NCI-H345 (cell line): ENCODE measurements around the gene AIRE.
"Not testable (repeated sequence)": the region's sequence is repeated elsewhere in the genome, so short reads cannot be mapped to it uniquely, and the experiment has no call there.

Source experiments
- DNase-seq: peaks from one replicate; lab custom pipeline; 2025; lab: John Stamatoyannopoulos, UW

Gene AIRE

DNA sequence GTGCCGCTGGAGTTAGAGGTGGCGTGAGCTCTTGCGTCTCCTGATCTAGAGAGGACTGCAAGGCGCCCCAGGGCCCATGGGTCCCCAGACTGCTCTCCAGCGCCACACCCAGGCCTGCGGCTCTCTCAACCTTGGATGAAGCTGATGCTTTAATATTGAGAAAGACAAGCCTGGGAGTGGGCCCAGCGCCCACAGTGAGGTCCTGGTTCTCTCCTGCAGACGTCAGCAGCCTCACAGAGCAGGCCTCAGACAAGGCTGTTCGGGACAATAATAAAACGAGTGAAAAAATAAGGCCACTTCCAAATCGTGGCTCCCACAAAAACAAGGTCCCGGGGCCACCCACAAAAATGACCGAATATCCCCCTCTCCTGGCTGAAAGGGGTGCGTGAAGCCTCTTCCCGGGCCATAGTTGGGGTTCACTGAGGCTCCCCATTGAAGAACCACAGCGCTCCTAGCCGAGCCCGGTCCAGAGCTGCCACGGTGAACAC is 18.0 kb upstream of the AIRE start:
- DNase-seq: no peak

DNA sequence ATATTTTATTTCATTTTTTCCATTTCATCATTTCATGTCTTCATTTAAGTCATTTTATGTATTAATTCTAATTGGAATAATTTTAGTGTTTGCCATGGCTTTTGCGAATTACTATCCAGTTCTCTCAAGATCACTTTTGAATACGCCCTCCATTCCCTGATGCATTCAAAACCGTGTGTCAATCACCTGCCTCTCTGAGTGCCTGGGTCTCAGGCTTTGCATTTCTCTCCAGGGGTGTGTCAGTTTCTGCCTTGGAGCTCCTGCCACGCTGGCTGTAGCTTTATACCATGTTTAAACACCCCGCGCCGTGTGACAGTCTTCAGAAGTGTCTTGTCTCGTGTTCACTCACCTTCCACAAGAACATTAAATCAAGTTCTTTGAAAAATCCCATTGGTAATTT is 16.6 kb upstream of the AIRE start:
- DNase-seq: no peak

DNA sequence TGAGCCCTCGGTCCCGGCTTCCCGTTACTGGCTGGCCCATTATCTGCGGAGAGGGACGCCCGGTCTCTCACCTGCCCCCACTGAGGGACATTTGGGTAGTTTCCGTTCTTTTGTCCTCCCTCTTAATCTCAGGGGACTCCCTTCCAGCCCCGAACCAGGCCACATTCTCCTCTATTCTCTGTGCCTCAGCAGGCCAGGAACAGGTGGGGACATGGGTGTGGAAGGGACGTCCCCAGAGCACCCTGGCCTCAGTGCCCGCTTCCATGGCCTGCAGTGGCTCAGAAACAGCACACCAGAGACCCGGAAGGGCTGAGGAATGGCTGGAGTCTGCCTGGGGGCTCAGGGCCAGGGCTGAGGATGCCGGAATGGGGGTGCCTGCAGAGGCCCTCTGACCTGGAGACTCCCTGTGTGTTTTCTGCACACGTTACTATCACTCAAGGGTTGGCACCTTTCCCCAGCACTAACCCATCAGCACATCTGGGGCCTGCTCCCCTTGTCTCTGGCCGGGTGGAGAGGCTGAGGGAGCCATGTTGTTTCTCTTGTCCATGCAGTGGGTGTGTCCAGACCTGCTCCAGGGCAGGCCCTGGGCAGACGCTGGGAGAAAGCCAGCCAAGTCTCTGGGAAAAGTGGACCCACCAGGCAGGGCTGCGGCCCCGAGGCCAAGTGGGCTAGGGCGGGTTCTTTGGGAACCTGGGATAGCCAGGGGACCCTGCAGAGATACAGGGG is 14.0 kb upstream of the AIRE start:
- DNase-seq: no peak

DNA sequence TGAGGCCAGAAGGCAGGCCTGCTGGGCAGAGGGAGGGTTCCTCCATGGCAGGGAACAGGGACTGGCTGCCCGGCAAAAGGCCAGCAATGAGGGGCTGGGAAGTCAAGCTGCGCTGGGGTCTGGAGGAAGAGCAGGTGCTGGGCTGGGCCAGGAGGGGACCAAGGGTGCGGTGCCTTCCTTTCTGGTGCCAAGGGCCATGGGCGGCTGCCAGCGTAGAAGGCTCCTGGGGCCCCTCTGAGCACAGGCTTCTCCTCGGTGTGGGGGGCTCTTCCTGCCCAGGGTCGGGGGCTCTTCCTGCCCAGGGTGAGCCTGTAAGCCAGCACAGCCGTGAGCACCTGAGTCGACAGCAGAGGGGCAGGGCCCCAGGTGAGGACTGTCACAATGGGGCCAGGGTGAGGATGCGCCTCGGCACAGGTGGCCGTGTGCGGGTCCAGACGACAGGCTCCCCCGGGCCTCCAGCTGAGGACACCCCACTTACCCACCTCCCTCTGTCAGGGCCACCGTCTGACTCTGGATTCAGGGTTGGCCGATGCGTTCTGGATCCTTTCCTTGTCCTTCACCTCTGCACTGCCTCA is 13.3 kb upstream of the AIRE start:
- DNase-seq: no peak

DNA sequence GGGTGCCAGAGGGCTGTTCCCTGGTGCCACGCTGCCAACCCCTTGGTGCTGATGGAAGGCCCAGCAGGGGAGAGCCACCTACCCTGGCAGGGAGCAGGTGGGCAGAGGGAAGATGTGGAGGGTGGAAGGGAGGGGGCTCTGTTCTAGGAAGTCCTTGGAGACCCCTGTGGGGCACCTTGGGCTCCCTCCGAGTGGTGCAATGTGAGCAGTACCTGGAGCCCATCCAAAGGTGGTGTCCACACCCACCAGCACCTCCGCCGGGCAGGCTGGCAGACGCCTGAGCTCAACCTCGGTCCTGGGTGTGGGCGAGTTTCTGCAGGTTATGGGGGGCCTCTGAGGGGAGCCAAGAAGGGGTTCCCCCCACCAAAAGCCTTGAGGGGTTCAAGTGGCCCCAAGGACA is 12.6 kb upstream of the AIRE start:
- no peak for DNase-seq

DNA sequence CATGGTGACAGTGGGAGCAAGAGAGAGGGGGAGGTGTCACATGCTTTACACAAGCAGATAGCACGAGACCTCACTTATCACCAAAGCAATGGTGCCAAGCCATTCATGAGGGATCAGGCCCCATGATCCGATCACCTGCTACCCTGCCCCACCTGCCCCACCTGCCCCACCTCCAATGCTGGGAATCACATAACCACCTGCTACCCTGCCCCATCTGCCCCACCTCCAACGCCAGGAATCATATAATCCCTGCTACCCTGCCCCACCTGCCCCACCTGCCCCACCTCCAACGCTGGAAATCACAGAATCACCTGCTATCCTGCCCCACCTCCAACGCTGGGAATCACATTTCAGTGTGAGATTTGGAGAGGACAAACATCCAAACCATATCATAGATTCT is 10.6 kb upstream of the AIRE start:
- no peak for DNase-seq

DNA sequence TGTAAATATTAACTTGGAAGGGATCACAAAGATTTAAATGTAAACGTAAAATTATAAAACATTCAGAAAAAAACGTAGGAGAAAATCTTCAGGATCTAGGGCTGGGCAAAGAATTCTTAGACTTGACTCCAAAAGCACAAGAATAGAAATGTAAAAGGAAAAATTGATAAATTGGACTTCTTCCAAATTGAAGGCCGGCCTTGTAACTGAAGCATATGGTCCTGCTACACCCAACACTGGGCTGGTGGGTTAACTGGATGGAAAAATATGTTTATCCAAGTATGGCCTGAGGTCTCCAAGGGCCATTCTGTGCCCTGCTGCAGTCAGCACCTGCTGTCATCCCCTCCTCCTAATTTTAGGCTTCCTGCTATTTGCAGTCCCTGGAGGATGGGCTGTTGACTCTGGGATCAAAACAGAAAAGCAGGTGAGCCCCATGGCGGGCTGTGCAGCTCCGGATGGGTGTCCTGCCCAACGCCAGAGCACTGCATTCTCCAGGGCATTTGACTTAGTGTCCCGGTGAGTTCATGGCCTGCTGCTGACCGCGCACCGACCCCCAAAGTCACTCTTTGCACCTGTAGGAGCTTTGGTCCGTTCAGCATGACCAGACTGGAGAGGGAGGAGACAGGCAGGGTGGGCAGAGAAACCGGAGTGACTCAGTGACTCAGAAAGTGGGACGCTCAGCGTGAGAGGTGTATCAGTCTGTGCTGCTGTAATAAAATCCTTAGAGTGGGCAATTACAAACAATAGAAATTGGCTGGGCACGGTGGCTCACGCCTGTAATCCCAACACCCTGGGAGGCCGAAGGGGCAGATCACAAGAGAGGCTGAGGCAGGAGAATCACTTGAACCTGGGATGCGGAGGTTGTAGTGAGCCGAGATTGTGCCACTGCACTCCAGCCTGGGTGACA is 6.1 kb upstream of the AIRE start:
- DNase-seq: peak; percentile 54

DNA sequence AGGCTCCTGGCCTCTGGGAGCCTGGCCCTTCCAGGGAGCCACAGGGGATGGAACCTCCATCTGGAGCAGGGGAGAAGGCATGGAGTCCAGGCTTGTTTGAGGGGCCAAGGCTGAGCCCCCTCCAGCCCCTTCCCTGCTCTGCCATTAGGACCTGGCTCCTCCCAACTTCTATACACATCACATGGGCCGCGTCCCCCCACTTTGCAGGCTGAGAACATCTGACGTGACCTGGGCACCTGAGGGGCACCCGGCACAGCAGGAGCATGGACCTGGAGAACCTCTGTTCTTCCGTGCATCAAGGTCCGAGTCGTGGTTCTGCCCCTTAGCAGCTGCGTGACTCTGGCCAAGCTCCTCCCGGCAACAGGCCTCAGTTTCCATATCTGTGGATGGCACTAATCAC is 3.9 kb upstream of the AIRE start:
- no peak for DNase-seq

DNA sequence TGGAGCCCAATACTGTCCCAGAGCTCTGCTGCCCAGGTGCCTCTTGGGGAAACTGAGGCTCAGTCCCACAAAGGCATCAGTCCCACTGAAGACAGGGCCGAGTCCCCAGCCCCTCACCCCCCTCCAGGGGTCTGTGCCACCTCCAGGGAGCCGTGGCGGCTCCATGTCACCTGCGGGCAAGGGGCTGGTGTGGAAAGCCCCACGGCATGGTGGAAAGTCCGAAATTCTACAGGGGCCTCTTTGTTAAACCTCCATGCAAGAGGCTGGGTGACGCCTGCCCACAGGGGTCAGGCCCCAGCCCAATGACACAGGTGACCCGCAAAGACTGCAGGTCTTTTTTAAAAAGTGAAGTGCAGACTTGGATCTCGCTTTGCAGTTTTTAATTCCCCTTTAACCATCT is 3.3 kb upstream of the AIRE start:
- DNase-seq: no peak

DNA sequence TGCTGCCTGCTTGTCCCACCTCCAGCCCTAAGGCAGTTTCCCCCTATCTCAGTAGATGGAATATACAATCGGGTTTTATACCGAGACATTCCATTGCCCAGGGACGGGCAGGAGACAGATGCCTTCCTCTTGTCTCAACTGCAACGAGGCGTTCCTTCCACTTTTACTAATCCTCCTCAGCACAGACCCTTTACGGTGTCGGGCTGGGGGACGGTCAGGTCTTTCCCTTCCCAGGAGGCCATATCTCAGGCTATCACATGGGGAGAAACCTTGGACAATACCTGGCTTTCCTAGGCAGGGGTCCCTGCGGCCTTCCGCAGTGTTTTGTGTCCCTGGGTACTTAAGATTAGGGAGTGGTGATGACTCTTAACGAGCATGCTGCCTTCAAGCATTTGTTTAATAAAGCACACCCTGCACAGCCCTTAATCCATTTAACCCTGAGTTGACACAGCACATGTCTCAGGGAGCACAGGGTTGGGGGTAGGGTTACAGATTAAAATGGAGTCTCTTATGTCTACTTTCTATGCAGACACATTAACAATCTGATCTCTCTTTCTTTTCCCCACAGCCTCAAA is 2.4 kb upstream of the AIRE start:
- DNase-seq: not testable (repeated sequence)

DNA sequence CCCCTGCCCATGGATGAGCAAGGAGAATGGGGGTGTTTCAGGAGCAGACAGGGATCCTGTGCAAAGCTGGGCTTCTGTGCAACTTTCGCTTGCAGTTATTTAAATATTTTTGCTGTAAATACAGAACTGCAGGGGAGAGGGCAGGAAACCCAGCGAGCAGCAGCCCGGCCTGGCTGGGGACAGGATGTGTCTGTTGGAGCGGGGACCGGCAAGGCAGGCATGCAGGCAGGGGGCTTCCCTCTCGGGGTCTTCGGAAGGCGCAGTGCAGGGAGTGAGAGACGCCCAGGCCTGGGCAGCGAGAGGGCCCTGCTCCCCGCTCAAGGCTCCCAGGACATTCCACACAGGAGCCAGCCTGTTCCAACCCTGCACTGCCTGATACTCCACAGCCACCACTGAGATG is 1.7 kb upstream of the AIRE start:
- no peak for DNase-seq

DNA sequence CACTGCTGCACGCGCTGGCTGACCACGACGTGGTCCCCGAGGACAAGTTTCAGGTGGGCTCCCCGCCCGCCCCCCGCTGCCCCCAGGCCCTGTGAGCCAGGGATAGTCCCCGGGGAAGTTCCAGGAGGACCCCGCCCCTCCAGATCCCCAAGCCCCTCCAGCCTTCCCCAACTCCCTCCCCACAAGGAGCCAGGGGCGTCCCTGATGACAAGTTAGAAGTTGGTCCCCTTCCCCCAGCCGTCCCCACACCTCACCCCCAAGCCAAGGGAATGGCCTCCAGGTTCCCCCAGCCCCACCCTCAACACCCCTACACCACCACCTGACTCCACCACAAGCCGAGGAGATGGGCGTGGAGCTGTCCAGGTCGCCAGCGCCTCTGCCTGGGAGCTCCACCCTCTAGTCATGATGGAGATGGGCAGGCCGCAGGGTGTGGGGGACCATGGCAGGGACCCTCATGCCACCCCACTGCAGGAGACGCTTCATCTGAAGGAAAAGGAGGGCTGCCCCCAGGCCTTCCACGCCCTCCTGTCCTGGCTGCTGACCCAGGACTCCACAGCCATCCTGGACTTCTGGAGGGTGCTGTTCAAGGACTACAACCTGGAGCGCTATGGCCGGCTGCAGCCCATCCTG is 525 bp downstream of the AIRE start:
- DNase-seq: no peak

DNA sequence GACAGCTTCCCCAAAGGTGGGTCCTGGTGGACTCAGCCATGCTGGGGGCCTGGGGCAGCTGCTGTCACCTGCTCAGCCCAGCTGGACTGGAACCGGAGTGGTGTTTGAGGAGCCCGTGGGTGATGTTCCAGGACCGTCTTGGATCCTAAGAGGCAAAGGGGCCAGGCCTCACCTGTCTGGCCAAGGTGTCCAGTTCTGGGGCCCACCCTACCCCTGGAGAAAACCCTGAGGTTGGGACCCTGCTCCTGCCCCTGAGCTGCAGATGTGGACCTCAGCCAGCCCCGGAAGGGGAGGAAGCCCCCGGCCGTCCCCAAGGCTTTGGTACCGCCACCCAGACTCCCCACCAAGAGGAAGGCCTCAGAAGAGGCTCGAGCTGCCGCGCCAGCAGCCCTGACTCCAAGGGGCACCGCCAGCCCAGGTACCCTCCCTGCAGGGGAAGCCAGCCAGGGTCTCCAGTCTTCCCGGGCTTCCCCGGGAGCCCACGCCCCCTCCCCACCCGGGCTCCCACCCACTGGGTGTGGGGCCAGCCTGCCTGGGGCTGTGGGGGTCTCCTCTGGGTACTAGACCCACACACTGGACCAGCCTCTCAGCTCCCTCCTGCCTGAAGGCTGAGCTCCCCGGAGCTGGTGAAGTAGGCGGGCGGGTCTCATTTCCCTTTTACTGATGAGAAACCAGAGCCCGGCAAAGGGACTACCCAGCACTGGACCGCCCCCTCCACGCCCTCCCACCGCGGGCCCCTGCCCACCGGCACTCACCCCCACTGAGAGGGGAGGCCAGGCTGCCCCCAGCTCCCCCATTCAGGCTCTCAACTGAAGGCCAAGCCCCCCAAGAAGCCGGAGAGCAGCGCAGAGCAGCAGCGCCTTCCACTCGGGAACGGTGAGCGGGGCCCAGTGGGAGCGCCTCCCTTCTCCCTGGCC is 1.3 kb downstream of the AIRE start:
- DNase-seq: no peak

DNA sequence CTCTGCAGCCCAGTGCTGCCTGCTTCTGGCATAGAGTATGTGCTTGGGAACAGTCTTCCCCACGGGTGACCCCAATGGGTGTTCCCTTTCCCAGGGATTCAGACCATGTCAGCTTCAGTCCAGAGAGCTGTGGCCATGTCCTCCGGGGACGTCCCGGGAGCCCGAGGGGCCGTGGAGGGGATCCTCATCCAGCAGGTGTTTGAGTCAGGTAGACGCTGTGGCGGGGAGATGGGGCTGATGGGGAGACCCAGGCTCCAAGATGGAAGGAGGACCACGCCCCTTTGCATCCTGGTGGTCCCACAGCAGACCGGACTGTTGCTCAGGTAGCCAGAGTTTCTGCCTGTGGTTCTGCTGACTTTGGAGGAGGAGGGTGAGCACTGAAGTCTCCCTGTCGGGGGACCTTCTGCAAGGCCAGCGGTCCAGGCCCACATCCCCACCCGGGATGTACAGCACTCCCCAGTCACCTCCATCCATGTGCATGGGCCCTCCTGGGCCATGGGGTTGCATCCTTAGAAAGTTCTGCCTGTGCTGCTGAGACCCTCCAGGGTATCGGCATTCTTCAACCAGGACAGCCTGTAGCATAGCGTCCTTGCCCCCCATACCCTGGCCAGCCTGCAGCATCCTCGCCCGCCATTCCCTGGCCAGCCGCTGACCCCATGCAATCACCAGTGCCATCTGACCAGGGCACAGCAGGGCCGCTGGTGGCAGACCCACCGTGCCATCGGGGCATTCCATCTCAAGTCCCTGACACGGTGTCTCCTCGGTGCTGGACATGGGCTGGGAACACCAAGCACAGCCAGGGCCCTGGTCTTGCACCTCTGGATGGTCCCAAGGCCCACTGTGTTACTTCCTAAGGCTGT is 2.8 kb downstream of the AIRE start:
- no peak for DNase-seq

DNA sequence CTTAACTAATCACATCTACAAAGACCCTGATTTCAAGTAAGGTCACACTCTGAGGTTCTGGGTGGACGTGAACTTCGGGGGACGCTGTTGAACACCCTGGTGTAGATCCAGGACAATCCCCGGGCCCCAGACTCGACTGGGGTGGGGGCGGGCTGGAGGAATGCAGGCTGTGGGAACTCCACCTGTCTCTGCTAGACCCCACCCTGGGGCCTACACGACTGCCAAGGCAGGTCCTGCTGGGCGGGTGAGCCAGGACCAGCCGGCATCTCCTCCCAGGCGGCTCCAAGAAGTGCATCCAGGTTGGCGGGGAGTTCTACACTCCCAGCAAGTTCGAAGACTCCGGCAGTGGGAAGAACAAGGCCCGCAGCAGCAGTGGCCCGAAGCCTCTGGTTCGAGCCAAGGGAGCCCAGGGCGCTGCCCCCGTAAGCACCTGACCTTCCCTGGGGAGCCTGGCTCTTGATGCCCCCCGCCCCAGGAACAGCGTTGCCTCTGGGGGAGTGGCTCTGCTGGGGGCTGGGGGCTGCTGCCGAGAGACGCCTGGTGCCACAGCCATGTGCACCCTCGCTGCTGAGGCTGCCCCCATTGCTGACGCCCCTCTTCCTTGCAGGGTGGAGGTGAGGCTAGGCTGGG is 3.8 kb downstream of the AIRE start:
- no peak for DNase-seq

DNA sequence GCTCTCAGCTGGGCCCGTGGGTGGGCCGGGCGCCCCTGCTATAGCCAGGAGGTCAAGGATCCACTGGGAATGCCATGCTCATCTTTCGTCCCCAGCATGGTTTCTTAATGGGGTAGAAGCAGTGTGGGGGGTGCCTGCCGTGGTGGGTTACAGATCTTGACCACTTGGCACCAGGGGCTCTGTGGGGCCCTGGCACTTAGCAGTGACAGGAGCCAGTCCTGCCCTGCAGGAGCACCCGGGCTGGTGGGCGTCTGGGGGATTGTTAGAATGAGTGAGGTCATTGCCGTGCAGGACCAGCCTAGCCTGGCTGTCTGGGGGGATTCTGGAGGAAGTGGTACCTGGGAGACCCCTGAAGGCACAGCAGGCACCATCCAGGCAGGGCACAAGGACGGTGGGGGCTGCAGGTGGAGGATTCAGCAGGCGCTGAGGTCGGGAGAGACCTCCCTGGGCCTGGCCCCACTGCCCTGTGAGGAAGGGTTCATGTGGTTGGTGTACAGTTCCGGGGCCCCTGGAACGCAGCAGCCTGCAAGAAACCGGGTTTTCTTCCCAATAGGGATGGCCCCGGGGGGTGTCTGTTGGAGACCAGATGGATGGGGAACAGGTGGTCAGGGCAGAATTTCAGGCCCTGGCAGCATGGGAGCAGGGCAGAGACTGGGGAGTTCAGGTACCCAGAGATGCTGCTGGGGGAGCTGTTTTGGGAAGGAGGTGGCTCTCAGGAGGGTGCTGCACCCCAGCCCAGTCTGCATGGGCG is 4.8 kb downstream of the AIRE start:
- no peak for DNase-seq

DNA sequence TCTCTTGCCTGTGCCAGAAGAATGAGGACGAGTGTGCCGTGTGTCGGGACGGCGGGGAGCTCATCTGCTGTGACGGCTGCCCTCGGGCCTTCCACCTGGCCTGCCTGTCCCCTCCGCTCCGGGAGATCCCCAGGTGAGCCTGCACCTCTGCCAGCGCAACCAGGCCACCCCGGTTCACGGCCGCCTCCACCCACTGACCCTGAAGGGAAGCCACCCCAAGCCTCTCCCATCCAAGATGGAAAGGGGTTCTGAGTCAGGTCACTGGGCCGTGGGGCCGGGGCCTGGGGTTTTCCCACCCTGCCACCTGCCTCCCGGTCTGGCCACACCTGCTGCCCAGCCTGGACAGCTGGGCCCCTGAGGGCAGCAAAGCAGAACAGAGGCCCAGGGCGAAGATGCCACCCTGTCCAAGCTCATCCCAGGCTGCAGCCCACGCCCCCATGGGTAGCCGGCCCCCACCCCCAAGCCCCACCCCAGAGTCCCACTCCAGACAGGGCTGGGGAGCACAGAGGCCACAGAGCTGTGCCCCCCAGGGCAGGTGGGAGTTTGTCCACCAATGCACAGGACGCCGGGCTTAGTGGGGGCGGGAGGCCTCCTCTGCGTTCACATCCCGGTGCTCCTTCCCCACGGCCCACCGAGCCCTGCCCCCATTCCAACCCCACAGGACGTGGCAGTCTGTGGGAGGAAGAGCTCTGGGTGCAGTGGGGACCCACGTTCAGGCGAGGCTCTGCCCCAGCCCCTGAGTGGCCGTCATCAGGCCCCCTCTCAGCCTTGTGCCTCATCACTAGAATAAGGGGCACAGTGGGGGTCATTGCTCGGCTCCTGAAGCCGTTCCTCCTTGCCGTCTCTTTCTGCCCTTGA is 5.6 kb downstream of the AIRE start:
- DNase-seq: no peak
